ENCODE results near the gene CA6.
"Not testable (repeated sequence)": the region's sequence is repeated elsewhere in the genome, so short reads cannot be mapped to it uniquely, and the experiment has no call there.

Gene CA6

GRCh38 chr1:8930116-8930515, 15.6 kb upstream of the CA6 start:
- H3K4me3 ChIP-seq (ENCODE audit: insufficient read depth, low read length, poor library complexity, severe bottlenecking), result no peak overlapping the region
- no peaks in the 10 kb centered on the region for H3K79me2 ChIP-seq (ENCODE audit: insufficient read depth, low read length)
- no peak overlapping the region for H3K4me2 ChIP-seq (ENCODE audit: low read depth, low read length, poor library complexity, severe bottlenecking)
- H3K36me3 ChIP-seq (ENCODE audit: low read length), result no peaks in the 10 kb centered on the region
- no peaks in the 10 kb centered on the region for H3F3A ChIP-seq (ENCODE audit: insufficient read depth)
- TF ChIP-seq EZH2phosphoT487 (conservative IDR thresholded peaks at IDR 0.05; ENCODE audit: low read length) (no peak), CTCF (IDR thresholded peaks at IDR 0.05; ENCODE audit: insufficient read depth, low read length, poor library complexity, severe bottlenecking) (no peak)
- H2AFZ ChIP-seq (ENCODE audit: low read depth, low read length, severe bottlenecking), result no peak overlapping the region
- no peaks in the 10 kb centered on the region for H3K27me3 ChIP-seq (ENCODE audit: low read length)
- no peaks in the 10 kb centered on the region for H3K9me3 ChIP-seq (ENCODE audit: insufficient read depth, low read length)
- no peak overlapping the region for H3K27ac ChIP-seq (ENCODE audit: low read depth, low read length)
- no peak overlapping the region for H3K9ac ChIP-seq (ENCODE audit: low read length)
- no peaks in the 10 kb centered on the region for H4K20me1 ChIP-seq (ENCODE audit: low read depth, low read length)
- H3K9me2 ChIP-seq (replicated peaks; ENCODE audit: insufficient read depth, low read length), result no peaks in the 10 kb centered on the region

GRCh38 chr1:8937051-8937450, 8.6 kb upstream of the CA6 start:
- H3K4me2 ChIP-seq (ENCODE audit: low read depth, low read length, poor library complexity, severe bottlenecking); H4K20me1 ChIP-seq (ENCODE audit: low read depth, low read length); H2AFZ ChIP-seq (ENCODE audit: low read depth, low read length, severe bottlenecking); H3K9ac ChIP-seq (ENCODE audit: low read length); H3K36me3 ChIP-seq (ENCODE audit: low read length); H3K9me3 ChIP-seq (ENCODE audit: insufficient read depth, low read length); H3K27ac ChIP-seq (ENCODE audit: low read depth, low read length); H3K4me3 ChIP-seq (ENCODE audit: insufficient read depth, low read length, poor library complexity, severe bottlenecking); H3K9me2 ChIP-seq (replicated peaks; ENCODE audit: insufficient read depth, low read length); H3F3A ChIP-seq (ENCODE audit: insufficient read depth); H3K79me2 ChIP-seq (ENCODE audit: insufficient read depth, low read length); H3K27me3 ChIP-seq (ENCODE audit: low read length): not testable (repeated sequence)

- H3K27ac ChIP-seq (ENCODE audit: low read depth, low read length), result no peak overlapping the region
- no peak overlapping the region for H2AFZ ChIP-seq (ENCODE audit: low read depth, low read length, severe bottlenecking)
These were observed 8.0 kb upstream of the CA6 start for GRCh38 chr1:8937701-8938100.

More at GRCh38 chr1:8937701-8938100, 8.0 kb upstream of the CA6 start:
- TF ChIP-seq CTCF (IDR thresholded peaks at IDR 0.05; ENCODE audit: insufficient read depth, low read length, poor library complexity, severe bottlenecking), result no peak
- H3K79me2 ChIP-seq (ENCODE audit: insufficient read depth, low read length), result no peaks in the 10 kb centered on the region
- H3K9me3 ChIP-seq (ENCODE audit: insufficient read depth, low read length), result no peaks in the 10 kb centered on the region
- H3K4me3 ChIP-seq (ENCODE audit: insufficient read depth, low read length, poor library complexity, severe bottlenecking), result no peak overlapping the region
- no peaks in the 10 kb centered on the region for H3K36me3 ChIP-seq (ENCODE audit: low read length)
- H3F3A ChIP-seq (ENCODE audit: insufficient read depth), result no peaks in the 10 kb centered on the region
- no peak overlapping the region for H3K9ac ChIP-seq (ENCODE audit: low read length)
- no peaks in the 10 kb centered on the region for H3K27me3 ChIP-seq (ENCODE audit: low read length)
- H3K9me2 ChIP-seq (replicated peaks; ENCODE audit: insufficient read depth, low read length), result no peaks in the 10 kb centered on the region
- H4K20me1 ChIP-seq (ENCODE audit: low read depth, low read length), result no peaks in the 10 kb centered on the region
- no peak overlapping the region for H3K4me2 ChIP-seq (ENCODE audit: low read depth, low read length, poor library complexity, severe bottlenecking)
